Kidney (tissue), 14 donors: Measurements from ENCODE around the gene PAM16. TPM values are rescaled to one million over a fixed set of nuclear protein-coding genes. Genes with fewer than 3 reads are reported as not detected.
"Not testable (repeated sequence)": the region's sequence is repeated elsewhere in the genome, so short reads cannot be mapped to it uniquely, and the experiment has no call there.

Experiments used
- DNase-seq, 5 donors: peaks; one replicate each; pipeline ENCODE4 v3.0.0-alpha.2; 2013 to 2020
- FAIRE-seq: peaks from 2 replicates; lab custom pipeline; 2012; peaks lifted over from hg19 to GRCh38; lab: Jason Lieb, UNC
- H3K27ac ChIP-seq, 2 donors: one replicate each; pipeline ENCODE4 v1.7.0; 2013; ENCODE audit warnings: low read depth in 2 of 2, low read length in 2 of 2, inconsistent platforms in 1 of 2
- H3K27me3 ChIP-seq: one replicate; pipeline ENCODE4 v1.7.1; 2013; ENCODE audit warnings: low read length, inconsistent platforms; ENCODE audit not compliant: control insufficient read depth, insufficient read depth
- H3K36me3 ChIP-seq, 3 donors: one replicate each; pipeline versions ENCODE4 v1.7.0 to v1.7.1; 2013; ENCODE audit warnings: low read length in 3 of 3, control low read depth in 1 of 3, inconsistent platforms in 1 of 3; ENCODE audit not compliant: insufficient read depth in 3 of 3, control insufficient read depth in 2 of 3
- H3K4me1 ChIP-seq, 3 donors: one replicate each; pipeline versions ENCODE4 v1.7.0 to v1.7.1; 2013; ENCODE audit warnings: low read length in 3 of 3, inconsistent platforms in 1 of 3, low read depth in 1 of 3; ENCODE audit not compliant: control insufficient read depth in 2 of 3, insufficient read depth in 2 of 3
- H3K4me3 ChIP-seq, 3 donors: one replicate each; pipeline versions ENCODE4 v1.7.0 to v1.8.1; 2013; ENCODE audit warnings: low read length in 3 of 3, control low read depth in 1 of 3, inconsistent platforms in 1 of 3
- H3K9ac ChIP-seq, 3 donors: one replicate each; pipeline versions ENCODE4 v1.7.0 to v1.7.1; 2013; ENCODE audit warnings: low read length in 3 of 3, control low read depth in 1 of 3, inconsistent platforms in 1 of 3
- H3K9me3 ChIP-seq, 3 donors: one replicate each; pipeline versions ENCODE4 v1.7.0 to v1.7.1; 2013; ENCODE audit warnings: low read length in 3 of 3, control low read depth in 1 of 3, inconsistent platforms in 1 of 3; ENCODE audit not compliant: control insufficient read depth in 2 of 3, insufficient read depth in 1 of 3
- CTCF ChIP-seq: IDR thresholded peaks from 3 replicates; pipeline ENCODE4 v1.5.1; 2012; ENCODE audit warnings: mild to moderate bottlenecking, moderate library complexity, borderline replicate concordance; ENCODE audit not compliant: insufficient read depth; ENCODE audit errors: extremely low read depth
- intact Hi-C: fragments of 100-400 bp; cut with DNase I; formaldehyde crosslinking; loops from one replicate; pipeline ENCODE4 v1.11.1; 2022
- polyA plus RNA-seq: library from polyadenylated mRNA; stranded (reverse); fragments of 350-450 nt; fragmentation: Illumina TruSeq; extraction: RNeasy Lipid Tissue Mini Kit (QIAGEN cat#74804); gene quantifications from one replicate; pipeline ENCODE4 v1.2.3, GENCODE V29; 2014; ENCODE audit warnings: low read depth, low replicate concordance; ENCODE audit not compliant: insufficient read depth
- total RNA-seq: library from RNA; stranded (reverse); fragmentation: NEBNext Ultra II Directional; extraction: Animal tissue kit (Norgen Biotek cat#: 25700); gene quantifications from one replicate; pipeline ENCODE4 v1.2.1, GENCODE V29; 2021
- donor health status: control.
- donor health status: control.
- donor health status: control.
- donor health status: control.
- donor health status: control.
- donor health status: DM: yes; HTN: yes; CAD: no.
- donor health status: Normal renal cell carcinoma (clear cell type).

The PAM16 gene
- total and polyA plus RNA-seq, 2 donors from 2014 or later, result 29.4 to 61.1 TPM

DNA sequence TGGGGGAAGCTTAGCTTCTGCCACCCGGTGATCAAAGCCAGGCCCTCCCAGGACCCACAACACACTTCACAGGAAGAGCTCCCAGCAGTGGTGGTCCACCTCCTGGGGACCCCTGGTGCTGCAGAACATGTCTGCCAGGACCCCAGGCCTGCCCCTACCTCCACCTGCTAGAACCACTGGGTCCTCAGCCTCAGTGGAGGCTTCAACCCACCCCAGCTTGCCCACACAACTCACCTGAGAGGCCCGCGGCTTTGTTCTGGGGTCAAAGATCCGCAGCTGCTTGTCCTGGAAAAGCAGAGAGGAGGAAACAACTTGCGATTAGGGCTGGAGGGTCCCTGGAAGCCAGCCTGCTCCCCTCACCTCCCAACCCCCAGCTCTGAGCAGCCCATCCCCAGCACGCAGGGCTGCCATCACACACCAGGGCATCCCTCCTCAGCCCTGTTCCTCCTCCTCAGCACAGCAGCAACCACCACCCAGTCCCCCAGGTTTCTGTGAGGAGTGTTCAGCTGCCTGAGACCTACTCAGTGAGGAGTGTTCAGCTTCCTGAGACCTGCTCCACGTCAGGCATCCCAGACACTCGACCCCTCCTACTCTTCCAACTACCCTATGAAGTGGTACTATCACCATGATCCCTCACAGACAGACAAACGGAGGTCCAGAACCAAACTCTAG, 44.1 kb upstream of the PAM16 start:
- H3K27me3 ChIP-seq, result no peaks in the 10 kb centered on the region
- TF ChIP-seq CTCF, result no peak
- no peak overlapping the region for H3K4me3 ChIP-seq
- H3K27ac ChIP-seq, result no peak overlapping the region
- H3K4me1 ChIP-seq, result peaks cover 0 to 11% (median 0%) of the 10 kb centered on the region in 3 donors
- no peak overlapping the region for H3K9ac ChIP-seq
- FAIRE-seq (no peak), DNase-seq (peak in 2 of 5 donors; percentile 34 to 54)
- intact Hi-C loops, result no loop called here
- no peaks in the 10 kb centered on the region for H3K9me3 ChIP-seq
- H3K36me3 ChIP-seq, result peaks cover 0 to 3% (median 0%) of the 10 kb centered on the region in 3 donors

DNA sequence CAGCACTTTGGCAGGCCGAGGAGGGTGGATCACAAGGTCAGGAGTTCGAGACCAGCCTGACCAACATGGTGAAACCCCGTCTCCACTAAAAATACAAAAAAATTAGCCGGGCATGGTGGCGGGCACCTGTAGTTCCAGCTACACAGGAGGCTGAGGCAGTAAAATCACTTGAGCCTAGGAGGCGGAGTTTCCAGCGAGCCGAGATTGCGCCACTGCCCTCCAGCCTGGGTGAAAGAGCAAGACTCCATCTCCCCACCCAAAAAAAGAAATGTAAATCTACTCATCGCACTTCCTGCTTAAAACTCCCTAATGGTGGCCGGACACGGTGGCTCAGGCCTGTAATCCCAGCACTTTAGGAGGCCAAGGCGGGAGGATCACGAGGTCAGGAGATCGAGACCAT, 42.7 kb upstream of the PAM16 start:
- H3K9me3 ChIP-seq, H3K4me3 ChIP-seq, H3K27ac ChIP-seq, H3K27me3 ChIP-seq, H3K36me3 ChIP-seq, FAIRE-seq, H3K9ac ChIP-seq, intact Hi-C loops: not testable (repeated sequence)
- peak in 2 of 5 donors; percentile 42 to 43 for DNase-seq
- peaks cover 0 to 19% (median 0%) of the 10 kb centered on the region in 3 donors for H3K4me1 ChIP-seq

GRCh38 chr16:4393240-4393600, 42.1 kb upstream of the PAM16 start:
- H3K9ac ChIP-seq, result peak overlapping the region in 1 of 3 donors; percentile 51
- H3K27me3 ChIP-seq, result no peaks in the 10 kb centered on the region
- peak overlapping the region; percentile 49 to 69 for H3K27ac ChIP-seq
- TF ChIP-seq CTCF, result no peak
- intact Hi-C loops, result no loop called here
- H3K9me3 ChIP-seq, result no peaks in the 10 kb centered on the region
- no peak overlapping the region for H3K4me3 ChIP-seq
- DNase-seq (peak in 2 of 5 donors; percentile 53 to 85), FAIRE-seq (no peak)
- peaks cover 0 to 3% (median 0%) of the 10 kb centered on the region in 3 donors for H3K36me3 ChIP-seq
- peaks cover 0 to 24% (median 0%) of the 10 kb centered on the region in 3 donors for H3K4me1 ChIP-seq

GRCh38 chr16:4392382-4393239, 41.5 kb upstream of the PAM16 start:
- no peak overlapping the region for H3K4me3 ChIP-seq
- H3K36me3 ChIP-seq, result peaks cover 0 to 3% (median 0%) of the 10 kb centered on the region in 3 donors
- peak overlapping the region in 1 of 3 donors; percentile 51 for H3K9ac ChIP-seq
- TF ChIP-seq CTCF, result no peak
- DNase-seq (peak; percentile 90 to 94 (median 94)), FAIRE-seq (no peak)
- no peaks in the 10 kb centered on the region for H3K27me3 ChIP-seq
- intact Hi-C loops, result no loop called here
- H3K4me1 ChIP-seq, result peaks cover 0 to 27% (median 0%) of the 10 kb centered on the region in 3 donors
- peak overlapping the region; percentile 49 to 69 for H3K27ac ChIP-seq
- no peaks in the 10 kb centered on the region for H3K9me3 ChIP-seq
